NCI-H446 (cell line): ENCODE measurements around the gene JCHAIN.
A peak's percentile ranks its signal among the peaks of the same experiment; 100 is the strongest.
"Not testable (repeated sequence)": the region's sequence is repeated elsewhere in the genome, so short reads cannot be mapped to it uniquely, and the experiment has no call there.

Source experiments
- DNase-seq, 2 experiments: peaks; one replicate each; lab custom pipeline; 2025; lab: John Stamatoyannopoulos, UW

The JCHAIN gene

GRCh38 chr4:70666369-70666768, at the start of gene JCHAIN:
TSS of gene JCHAIN (minus strand) at chr4:70666508. CDS start at chr4:70666490, 18 bp downstream.
- DNase-seq, result no peak

- DNase-seq, result no peak
These were observed 48.8 kb upstream of the JCHAIN start for GRCh38 chr4:70715097-70715496.

GRCh38 chr4:70714079-70714887, 48.0 kb upstream of the JCHAIN start:
- no peak for DNase-seq

DNA sequence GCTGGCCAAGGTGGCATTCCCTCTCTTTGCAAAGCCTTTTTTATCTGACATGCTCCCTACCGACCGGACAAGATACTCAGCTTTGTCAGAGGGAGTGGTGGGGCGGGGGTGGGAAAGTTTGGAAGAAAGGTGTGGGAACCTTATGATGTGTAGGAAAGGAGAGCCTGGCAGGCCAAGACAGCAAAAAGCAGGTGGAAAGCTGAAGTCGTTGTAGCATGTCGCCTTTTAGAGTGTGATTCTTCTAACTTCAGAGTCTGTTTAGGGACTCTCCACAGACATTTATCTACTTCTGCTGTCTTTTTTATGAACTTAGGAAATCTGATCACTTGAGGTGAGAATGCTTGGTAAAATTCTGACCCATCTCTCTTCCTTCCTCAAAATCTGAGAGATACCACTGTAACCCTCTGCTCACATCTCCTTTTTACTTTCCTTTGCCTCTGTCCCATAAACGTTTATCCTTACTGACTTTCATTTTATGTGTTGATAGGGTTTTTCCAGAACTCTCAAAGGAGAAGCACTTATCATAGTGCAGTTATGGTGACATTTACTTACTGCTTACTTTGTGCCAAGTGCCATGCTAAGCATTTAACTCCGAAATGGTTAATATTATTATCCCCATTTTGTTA, 47.3 kb upstream of the JCHAIN start:
- no peak for DNase-seq

DNA sequence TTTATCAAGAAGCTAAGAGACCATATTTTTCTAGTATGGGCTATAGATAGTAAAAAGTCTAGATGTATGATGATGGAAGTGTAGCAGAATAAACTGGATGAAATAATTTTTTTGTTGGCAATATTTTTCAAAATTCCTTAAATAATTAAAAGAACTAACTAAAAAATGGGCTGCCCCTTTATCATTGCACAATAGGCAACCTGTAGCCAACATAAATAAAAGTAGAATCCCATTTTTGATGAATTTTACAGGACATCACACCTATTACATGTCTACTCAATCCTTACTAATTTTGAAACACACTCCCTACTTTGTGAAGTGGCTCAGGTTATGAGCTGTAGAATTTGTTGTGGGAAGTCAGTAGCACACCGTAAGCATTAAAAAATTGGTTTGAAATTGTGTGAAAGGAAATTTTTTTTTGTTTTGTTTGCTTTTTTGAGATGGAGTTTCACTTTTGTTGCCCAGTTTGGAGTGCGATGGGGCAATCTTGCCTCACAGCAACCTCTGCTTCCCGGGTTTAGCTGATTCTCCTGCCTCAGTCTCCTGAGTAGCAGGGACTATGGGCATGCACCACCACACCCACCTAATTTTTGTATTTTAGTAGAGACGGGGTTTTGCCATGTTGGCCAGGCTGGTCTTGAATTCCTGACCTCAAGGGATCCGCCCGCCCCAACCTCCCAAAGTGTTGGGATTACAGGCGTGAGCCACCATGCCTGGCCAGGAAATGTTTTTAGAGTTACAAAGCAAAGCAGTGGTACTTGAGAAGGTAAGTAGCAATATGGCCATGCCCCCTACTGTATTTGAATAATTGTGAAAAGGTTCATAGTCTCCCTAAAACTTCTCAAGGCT, 46.5 kb upstream of the JCHAIN start:
- DNase-seq, result no peak

GRCh38 chr4:70712150-70712549, 45.8 kb upstream of the JCHAIN start:
- DNase-seq, result no peak

DNA sequence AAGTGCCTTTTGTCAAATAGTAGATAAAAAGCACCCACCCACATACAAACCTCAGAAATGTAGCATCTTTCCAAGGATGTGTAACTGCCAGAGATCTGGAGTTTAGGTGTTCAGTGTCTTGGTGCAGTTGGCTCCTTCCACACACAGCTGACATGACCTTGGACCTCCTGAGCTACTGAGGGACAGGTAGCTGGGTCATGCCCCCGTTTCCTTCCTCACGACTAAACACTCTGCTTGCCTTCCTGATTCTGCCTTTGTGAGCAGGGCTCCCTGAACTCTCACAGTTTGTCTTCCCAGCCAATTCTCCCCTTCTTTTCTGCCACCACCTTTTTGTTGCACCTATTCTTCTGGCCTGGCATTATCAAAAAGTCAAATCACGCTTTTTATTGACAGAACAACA, 45.3 kb upstream of the JCHAIN start:
- no peak for DNase-seq

DNA sequence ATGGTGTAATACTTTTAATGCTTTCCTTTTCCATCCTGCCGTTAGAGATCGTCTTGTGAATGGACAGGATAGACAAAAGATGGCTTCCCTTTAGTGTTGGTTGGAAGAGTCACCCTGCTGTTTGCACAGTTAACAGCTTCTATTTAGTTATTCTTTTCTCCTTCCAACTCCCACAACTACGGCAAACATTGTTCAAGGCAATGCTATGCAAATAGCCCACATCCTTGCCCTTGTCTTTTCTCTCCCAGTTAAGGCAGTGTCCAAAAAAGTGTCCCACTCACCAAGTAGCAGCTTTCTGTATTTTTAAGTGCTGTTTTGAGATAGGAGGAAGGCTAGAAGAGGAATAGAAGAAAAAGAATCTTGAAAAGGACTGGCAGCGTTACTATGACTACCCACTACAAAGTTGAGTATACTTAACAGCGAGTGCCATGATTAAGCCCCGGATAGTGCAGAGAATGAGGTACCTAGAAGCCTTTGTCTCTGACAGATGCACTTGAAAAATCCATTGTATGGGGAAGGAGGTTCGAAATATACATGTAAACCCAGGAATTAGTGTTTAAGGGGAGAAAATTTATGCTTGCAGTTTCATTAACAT, 43.4 kb upstream of the JCHAIN start:
- no peak for DNase-seq

DNA sequence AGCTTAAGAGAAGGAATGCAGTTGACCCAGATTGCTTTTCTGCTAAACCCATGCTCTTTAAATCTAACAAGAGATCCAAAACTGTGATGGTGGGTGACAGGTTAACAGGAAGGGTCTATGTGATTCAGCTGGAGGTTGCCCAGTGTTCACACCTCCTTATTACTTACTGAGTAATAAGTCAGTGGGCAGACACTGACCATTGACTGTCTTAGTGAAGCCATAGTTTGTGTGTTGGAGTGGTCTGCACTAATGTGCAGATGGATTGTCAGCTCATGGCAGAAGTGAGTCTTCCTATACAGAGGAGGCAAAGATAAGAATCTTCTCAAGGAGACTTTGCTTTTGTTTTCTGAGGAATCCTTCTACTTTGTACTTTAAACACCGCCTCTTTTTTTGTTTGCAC, 40.2 kb upstream of the JCHAIN start:
- no peak for DNase-seq

- DNase-seq, result no peak
These were observed 39.7 kb upstream of the JCHAIN start for GRCh38 chr4:70706044-70706461.

DNA sequence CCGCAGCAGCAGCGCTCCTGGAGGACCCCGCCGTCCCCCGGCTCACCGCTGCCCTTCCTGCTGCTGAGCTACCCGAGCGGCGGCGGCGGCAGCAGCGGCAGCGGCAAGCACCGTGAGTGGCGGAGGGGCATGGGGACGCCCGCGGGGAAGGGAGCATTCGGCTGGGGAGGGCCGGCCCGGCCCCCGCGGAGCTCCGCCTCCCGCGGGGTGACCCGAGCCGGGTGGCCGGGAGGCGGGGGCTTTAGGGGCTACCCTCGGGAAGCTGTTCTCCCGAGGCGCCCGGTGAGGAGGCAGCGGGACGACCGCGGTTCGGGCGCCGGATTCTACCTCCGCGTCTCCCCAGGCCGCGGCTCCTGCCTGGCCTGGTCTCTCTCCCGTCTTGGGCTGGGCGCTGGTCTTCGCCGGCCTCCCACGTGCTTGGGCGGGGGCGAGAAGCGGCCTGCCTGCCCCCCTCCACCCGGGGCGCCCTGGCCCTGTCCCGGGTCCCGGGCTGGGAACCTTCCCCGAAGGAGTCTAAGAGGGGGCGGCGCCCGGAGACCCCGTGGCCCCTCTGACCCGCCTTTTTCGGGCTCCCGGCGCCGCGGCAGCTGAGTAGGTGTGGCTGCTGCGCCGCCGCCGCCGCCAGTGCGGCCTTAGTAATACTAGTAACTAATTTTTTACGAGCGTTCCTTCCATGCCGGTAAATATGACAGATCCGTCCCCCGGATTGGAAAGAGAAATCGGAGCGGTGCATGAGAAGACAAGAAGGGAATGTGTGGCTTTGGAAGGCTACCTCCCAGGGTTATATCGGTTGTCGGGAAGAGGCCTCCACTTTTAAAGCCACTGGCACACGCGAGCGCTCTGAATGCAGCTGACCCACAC, 39.1 kb upstream of the JCHAIN start:
- peak; percentile 44 to 62 for DNase-seq

- DNase-seq, result no peak
These were observed 38.5 kb upstream of the JCHAIN start for GRCh38 chr4:70704931-70705182.

DNA sequence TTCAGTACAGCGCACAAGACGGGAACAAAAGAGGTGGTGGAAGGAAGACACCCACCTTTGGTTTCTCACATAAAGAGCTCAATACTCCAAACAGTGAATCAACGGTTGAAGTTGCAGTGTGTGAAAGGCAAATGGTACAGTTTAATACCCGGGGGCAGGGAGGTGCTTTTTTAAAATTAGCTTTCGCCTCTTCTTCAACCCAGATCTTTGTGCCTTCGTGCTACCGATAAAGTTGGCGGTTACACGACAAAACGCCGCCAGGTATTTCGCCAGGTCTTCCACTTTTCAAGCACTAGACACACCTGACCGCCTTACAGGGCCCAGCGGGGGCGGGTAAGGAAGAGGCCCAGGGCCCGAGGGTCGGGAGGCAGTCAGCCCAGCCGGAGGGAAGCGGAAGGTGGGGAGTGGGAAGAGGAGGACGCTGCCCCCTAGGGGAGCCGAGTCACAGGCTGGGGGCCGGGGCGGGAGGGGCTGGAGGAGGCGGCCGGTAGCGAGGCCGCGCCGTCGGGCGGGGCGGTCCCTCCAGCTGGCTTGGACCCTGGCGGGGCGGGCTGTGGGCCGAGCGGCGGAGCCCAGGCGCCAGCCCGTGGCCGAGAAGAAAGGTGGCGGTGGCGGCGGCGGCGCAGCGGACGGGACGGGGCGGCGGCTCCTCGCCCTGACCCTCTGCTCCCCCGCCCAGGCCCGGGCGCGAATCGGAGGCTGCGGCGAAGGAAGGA, 38.1 kb upstream of the JCHAIN start:
- peak in 1 of 2 experiments; percentile 79 for DNase-seq

DNA sequence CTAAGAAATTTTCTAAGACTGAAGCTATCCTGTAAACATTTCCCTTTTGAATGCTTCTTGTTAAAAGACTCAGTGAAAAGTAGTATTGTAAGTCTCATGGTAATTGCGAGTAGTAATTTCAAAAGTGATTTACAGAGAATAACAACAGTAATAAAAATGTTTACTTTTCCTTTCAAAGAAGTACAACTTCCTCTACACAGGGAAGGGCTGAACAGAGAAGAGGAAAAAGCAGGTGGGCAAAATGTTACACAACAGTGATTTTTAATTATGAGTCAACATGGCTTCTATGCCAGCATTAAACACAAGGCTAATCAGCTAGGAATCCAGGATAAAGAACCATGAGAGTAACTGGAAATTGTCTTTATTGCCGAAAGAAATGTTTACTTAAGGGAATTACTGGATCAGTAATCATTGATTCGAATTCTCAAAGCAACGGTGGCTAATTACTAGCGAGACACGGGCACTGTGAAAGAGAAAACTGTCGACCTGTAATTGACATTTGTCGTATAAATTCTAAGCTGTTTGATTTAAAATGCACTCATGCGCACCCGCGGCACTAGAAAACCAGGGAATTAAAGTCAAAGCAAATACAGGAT, 37.4 kb upstream of the JCHAIN start:
- peak in 1 of 2 experiments; percentile 25 for DNase-seq

DNA sequence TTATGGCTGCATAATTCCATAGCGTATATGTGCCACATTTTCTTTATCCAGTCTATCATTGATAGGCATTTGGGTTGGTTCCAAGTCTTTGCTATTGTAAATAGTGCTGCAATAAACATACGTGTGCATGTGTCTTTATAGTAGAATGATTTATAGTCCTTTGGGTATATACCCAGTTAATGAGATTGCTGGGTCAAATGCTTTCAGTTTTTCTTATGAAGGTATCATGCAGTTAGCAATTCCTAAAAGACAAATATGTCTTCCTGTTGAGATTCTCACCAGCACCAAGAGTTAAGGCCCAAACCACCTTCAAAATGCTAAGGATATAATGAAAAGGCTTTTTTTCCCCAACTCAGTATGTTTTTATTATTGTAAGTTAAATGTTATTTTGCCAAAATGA, 36.3 kb upstream of the JCHAIN start:
- not testable (repeated sequence) for DNase-seq

GRCh38 chr4:70701271-70701670, 35.0 kb upstream of the JCHAIN start:
- DNase-seq, result no peak

GRCh38 chr4:70700712-70701111, 34.4 kb upstream of the JCHAIN start:
- DNase-seq, result no peak

- DNase-seq, result not testable (repeated sequence)
These were observed 32.1 kb upstream of the JCHAIN start for GRCh38 chr4:70698435-70698834.

DNA sequence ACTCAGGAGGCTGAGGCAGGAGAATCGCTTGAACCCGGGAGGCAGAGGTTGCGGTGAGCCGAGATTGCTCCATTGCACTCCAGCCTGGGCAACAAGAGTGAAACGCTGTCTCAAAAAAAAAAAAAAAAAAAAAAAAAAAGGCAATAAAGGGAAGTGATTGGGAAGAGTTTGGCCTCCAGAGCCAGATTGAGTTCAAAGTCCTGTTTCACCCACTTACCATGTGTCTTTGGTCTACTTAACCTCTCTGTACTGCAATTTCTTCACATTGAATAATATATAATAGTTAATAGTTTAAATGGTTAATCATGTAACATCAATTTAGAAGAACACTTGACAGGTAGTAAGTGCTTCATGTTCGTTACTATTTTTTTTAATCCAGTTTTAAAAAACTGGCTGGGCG, 28.3 kb upstream of the JCHAIN start:
- not testable (repeated sequence) for DNase-seq

DNA sequence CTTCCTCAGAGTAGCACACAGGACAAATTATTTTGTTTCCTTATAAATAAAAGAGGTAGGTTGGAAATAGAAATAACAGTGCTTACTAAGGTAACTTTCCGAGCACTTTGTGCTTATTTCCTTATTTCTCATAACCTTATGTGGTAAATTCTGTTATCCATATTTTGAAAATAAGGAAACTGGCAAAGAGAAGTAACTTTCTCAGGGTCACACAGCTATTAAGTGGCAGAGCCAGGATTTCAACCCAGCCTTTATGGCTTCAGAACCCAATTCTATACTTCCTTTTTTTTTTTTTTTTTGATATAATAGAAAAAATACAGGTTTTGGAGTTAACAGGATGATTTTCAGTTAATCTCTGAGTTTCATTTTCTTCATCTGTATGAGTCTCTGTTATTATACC, 25.4 kb upstream of the JCHAIN start:
- no peak for DNase-seq
